ENCODE data around the gene CACNA1I.

CACNA1I gene

GRCh38 chr22:39589875-39590274, 19.3 kb downstream of the CACNA1I start:
- Histone ChIP-seq H3K9me3 (ENCODE audit: control insufficient read depth, insufficient read depth, low read depth, low read length) (no peaks in the 10 kb centered on the region), H3K4me3 (ENCODE audit: low read depth, low read length) (no peak overlapping the region), H3K27ac (ENCODE audit: extremely low read depth, low read depth, low read length) (no peak overlapping the region), H3K4me1 (ENCODE audit: control insufficient read depth, insufficient read depth, low read length) (no peaks in the 10 kb centered on the region), H3K36me3 (ENCODE audit: control insufficient read depth in 2 of 2, insufficient read depth in 1 of 2, low read length in 2 of 2) (no peaks in the 10 kb centered on the region)
- TF ChIP-seq ZNF214 (tag by site-specific recombination; IDR thresholded peaks at IDR 0.05; ENCODE audit: borderline replicate concordance) (no peak), ZNF133 (tag by site-specific recombination; IDR thresholded peaks at IDR 0.05) (no peak), HOXA7 (CRISPR knock-in tag; IDR thresholded peaks at IDR 0.05; ENCODE audit: borderline replicate concordance) (no peak), ZSCAN30 (tag by site-specific recombination; IDR thresholded peaks at IDR 0.05) (no peak), SETDB1 (IDR thresholded peaks at IDR 0.05; ENCODE audit: insufficient read length, low read length) (no peak), TRIM28 (IDR thresholded peaks at IDR 0.05; ENCODE audit: borderline replicate concordance, low read length) (no peak), IKZF3 (tag by site-specific recombination; IDR thresholded peaks at IDR 0.05) (no peak), KLF10 (tag by site-specific recombination; IDR thresholded peaks at IDR 0.05) (no peak), SP3 (tag by site-specific recombination; IDR thresholded peaks at IDR 0.05) (no peak), ZFP37 (tag by site-specific recombination; IDR thresholded peaks at IDR 0.05) (no peak), KLF8 (tag by site-specific recombination; IDR thresholded peaks at IDR 0.05) (no peak), ZNF677 (tag by site-specific recombination; IDR thresholded peaks at IDR 0.05) (no peak), ZNF530 (tag by site-specific recombination; IDR thresholded peaks at IDR 0.05; ENCODE audit: low read depth) (no peak), PATZ1 (tag by site-specific recombination; IDR thresholded peaks at IDR 0.05) (no peak), ZNF26 (tag by site-specific recombination; IDR thresholded peaks at IDR 0.05) (no peak), ZNF37A (tag by site-specific recombination; IDR thresholded peaks at IDR 0.05) (no peak), ZNF239 (tag by site-specific recombination; IDR thresholded peaks at IDR 0.05) (no peak), ZNF157 (tag by site-specific recombination; IDR thresholded peaks at IDR 0.05) (no peak), ZNF521 (tag by site-specific recombination; IDR thresholded peaks at IDR 0.05) (no peak)
- POLR2A ChIA-PET: no interaction called here
- CTCF ChIA-PET: interaction anchor here (1.0 to 1.4 kb wide), 2 partner anchors 55 to 96 kb away, joined by 4 to 5 read pairs; no protein-coding TSS in a partner anchor

GRCh38 chr22:39592081-39593065, 21.8 kb downstream of the CACNA1I start:
- no peaks in the 10 kb centered on the region for H3K4me1 ChIP-seq (ENCODE audit: control insufficient read depth, insufficient read depth, low read length)
- no peak overlapping the region for H3K4me3 ChIP-seq (ENCODE audit: low read depth, low read length)
- POLR2A ChIA-PET: interaction anchor here (0.6 kb wide), 1 partner anchor 111 kb away, joined by 4 read pairs; no protein-coding TSS in a partner anchor
- no peak overlapping the region for H3K27ac ChIP-seq (ENCODE audit: extremely low read depth, low read depth, low read length)
- TF ChIP-seq ZBTB17 (tag by site-specific recombination; IDR thresholded peaks at IDR 0.05): peak; percentile 42; the same call in 1 of the 2 replicates
- no peak for TF ChIP-seq ZNF121 (tag by site-specific recombination; IDR thresholded peaks at IDR 0.05)
- no peaks in the 10 kb centered on the region for H3K9me3 ChIP-seq (ENCODE audit: control insufficient read depth, insufficient read depth, low read depth, low read length)
- CTCF ChIA-PET: interaction anchor here (0.5 to 1.6 kb wide), 5 partner anchors 21 to 357 kb away, joined by 3 to 6 read pairs (median 3); no protein-coding TSS in a partner anchor
- H3K36me3 ChIP-seq (ENCODE audit: control insufficient read depth in 2 of 2, insufficient read depth in 1 of 2, low read length in 2 of 2): no peaks in the 10 kb centered on the region

Measured in HEK293 (cell line).